ENCODE data around the gene PCAT7.

The PCAT7 gene

GRCh38 chr9:94525396-94526035 lies 29.4 kb upstream of the PCAT7 start:
- no peak for TF ChIP-seq CTCF (IDR thresholded peaks at IDR 0.05; ENCODE audit: borderline replicate concordance, insufficient read depth, low read depth, low read length)
- no peak overlapping the region for H3K4me3 ChIP-seq (ENCODE audit: low read depth, low read length)

GRCh38 chr9:94526271-94526670 lies 28.6 kb upstream of the PCAT7 start:
- no peak for TF ChIP-seq CTCF (IDR thresholded peaks at IDR 0.05; ENCODE audit: borderline replicate concordance, insufficient read depth, low read depth, low read length)
- no peak overlapping the region for H3K4me3 ChIP-seq (ENCODE audit: low read depth, low read length)

- no peak for TF ChIP-seq CTCF (IDR thresholded peaks at IDR 0.05; ENCODE audit: borderline replicate concordance, insufficient read depth, low read depth, low read length)
- H3K4me3 ChIP-seq (ENCODE audit: low read depth, low read length), result no peak overlapping the region
Measured at GRCh38 chr9:94526951-94527350, 27.9 kb upstream of the PCAT7 start.

GRCh38 chr9:94528886-94529285 lies 26.0 kb upstream of the PCAT7 start:
- TF ChIP-seq CTCF (IDR thresholded peaks at IDR 0.05; ENCODE audit: borderline replicate concordance, insufficient read depth, low read depth, low read length), result no peak
- H3K4me3 ChIP-seq (ENCODE audit: low read depth, low read length), result no peak overlapping the region

GRCh38 chr9:94533155-94533554 lies 21.7 kb upstream of the PCAT7 start:
- no peak for TF ChIP-seq CTCF (IDR thresholded peaks at IDR 0.05; ENCODE audit: borderline replicate concordance, insufficient read depth, low read depth, low read length)
- H3K4me3 ChIP-seq (ENCODE audit: low read depth, low read length), result no peak overlapping the region

- H3K4me3 ChIP-seq (ENCODE audit: low read depth, low read length), result no peak overlapping the region
- TF ChIP-seq CTCF (IDR thresholded peaks at IDR 0.05; ENCODE audit: borderline replicate concordance, insufficient read depth, low read depth, low read length), result no peak
Measured at GRCh38 chr9:94533601-94534000, 21.3 kb upstream of the PCAT7 start.

- no peak overlapping the region for H3K4me3 ChIP-seq (ENCODE audit: low read depth, low read length)
- no peak for TF ChIP-seq CTCF (IDR thresholded peaks at IDR 0.05; ENCODE audit: borderline replicate concordance, insufficient read depth, low read depth, low read length)
Measured at GRCh38 chr9:94534901-94535300, 20.0 kb upstream of the PCAT7 start.
